GM18502 (cell line): ENCODE results near the gene ALDH3B2.
A peak's percentile ranks its signal among the peaks of the same experiment; 100 is the strongest.

ENCODE experiments used
- ATAC-seq: cut with Tn5 transposase; IDR thresholded peaks from one replicate; pipeline ENCODE4 v1.9.1; 2021; ENCODE audit warnings: mild to moderate bottlenecking; ENCODE audit not compliant: unreplicated experiment, poor library complexity

Gene ALDH3B2

DNA sequence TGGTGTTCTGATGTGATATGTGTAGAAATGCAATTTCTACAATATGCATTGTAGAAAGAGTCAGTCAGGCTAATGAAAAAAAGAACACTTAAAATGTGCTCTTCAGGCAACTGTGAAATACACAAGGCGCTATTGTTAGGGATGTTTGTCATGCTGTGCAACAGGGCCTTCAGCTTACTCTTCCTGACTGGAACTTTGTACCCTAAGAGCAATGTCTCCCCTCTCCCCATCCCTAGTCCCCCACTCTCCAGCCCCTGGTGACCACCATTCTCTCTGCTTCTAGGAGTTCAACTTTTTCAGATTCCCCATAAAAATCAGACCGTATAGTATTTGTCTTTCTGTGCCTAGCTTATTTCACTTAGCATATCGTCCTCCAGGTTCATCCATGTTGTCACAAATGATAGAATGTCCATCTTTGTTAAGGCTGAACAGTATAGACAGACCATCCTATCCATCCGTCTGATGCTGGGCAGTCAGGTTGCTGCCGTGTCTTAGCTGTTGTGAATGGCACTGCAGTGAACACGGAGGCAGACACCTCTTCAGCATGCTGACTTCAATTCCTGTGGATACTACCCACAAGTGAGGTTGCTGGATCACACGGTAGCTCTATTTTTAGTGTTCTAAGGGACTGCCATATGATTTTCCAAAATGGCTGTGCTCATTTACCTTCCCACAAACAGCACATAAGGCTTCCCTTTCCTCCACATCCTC, 57.0 kb downstream of the ALDH3B2 start:
- ATAC-seq, result no peak

GRCh38 chr11:67616431-67617242, 57.8 kb downstream of the ALDH3B2 start:
- no peak for ATAC-seq

DNA sequence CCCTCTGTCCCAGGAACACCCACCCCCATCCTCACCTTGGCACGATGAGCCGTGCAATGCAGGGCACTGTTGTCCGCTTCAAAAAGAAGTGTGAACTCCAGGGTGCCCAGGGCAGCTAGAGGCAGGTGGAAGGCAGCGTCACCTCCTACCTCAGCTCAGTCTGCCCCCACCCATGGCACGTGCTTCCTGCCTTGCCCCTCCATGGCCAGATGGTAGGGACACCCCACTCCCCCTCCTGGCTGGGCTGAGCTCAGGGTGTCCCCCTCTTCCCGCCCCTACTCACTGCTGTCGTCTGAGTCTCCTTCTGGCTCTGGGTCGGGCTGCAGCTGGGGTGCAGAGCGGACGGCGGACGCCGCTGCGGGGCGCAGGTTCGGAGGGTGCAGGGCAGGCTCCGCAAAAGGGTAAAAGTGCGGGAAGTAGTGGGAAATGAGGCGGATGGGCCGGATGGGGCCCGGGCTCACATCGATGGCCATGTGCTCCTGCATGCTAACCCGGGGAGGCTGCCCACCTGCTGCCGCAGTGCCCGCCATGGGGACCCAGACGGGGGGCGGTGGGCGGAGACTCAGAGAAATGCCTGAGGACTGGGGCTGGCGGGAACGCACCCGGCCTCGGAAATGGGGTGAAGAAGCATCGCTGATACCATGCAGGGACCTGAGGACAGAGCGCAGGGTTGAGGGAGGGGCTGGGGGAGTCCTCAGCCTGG, 58.5 kb downstream of the ALDH3B2 start:
- no peak for ATAC-seq

- ATAC-seq, result no peak
Measured at GRCh38 chr11:67614730-67615714, 59.4 kb downstream of the ALDH3B2 start.

- peak; percentile 79 for ATAC-seq
Measured at GRCh38 chr11:67613960-67614715, 60.3 kb downstream of the ALDH3B2 start.

DNA sequence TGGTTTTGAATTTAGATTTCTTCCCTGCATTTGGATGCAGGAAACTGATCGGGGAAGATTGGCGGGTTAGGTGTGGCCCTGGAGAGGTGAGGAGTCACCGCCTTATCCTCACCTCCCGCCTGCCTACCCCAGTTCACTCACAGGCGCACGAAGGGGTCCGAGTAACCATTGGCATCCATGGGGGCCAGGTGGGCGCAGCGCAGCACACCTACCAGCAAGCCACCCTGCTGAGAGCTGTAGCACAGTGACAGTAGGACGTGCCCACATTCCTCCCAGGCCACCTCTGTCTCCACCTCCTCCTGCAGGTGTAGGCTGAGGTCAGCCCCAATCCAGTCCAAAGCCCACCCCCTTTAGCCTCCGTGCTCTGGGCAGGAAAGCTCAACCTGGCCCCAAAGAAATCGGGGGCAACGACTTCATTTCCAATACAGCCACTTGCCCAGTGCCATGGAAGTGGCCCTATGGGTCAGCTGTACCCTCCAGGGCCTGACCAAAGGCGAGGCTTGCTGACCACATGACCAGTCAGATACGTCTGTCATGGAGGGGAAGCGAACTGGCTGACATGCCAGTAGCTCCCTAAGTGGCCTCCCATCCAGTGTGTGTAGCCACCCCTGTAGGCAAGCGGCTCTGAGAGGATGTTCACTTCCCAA, 61.0 kb downstream of the ALDH3B2 start:
- no peak for ATAC-seq

DNA sequence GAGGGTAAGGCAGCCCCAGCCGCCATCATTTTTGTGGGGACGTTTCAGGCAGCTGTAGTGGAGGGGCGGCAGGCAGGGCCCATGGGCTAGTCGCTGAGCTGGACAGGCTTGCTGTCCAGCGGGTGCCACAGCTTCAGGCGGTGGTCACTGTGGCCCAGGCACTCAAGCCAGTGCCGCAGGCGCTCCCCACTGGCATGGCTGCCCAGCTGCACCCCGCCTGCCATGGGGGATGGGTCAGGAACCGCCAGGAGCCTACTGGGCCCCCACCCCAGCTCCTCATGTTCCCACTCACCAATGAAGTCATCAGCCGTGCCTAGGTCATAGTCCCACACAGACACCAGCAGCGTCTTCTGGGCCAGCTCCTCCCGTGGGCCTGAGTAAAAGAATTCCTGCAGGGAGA, 61.7 kb downstream of the ALDH3B2 start:
- no peak for ATAC-seq
